Myocyte (in vitro differentiated cells): ENCODE results near the gene CDH26. TPM values are rescaled to one million over a fixed set of nuclear protein-coding genes. Genes with fewer than 3 reads are reported as not detected.
"Not testable (repeated sequence)": the region's sequence is repeated elsewhere in the genome, so short reads cannot be mapped to it uniquely, and the experiment has no call there.

ENCODE experiments used
- DNase-seq: peaks from one replicate; pipeline ENCODE4 v3.0.0-alpha.2; 2012; ENCODE audit warnings: low read depth
- total RNA-seq: library from RNA; depleted of rRNA; stranded (reverse); fragments of >200 nt; gene quantifications from 2 replicates; pipeline ENCODE4 v1.2.3, GENCODE V29; 2014

Gene CDH26
- total RNA-seq, 1 donor from 2014 or later: 0.19 TPM

GRCh38 chr20:59940956-59941294, 17.3 kb upstream of the CDH26 start:
- no peak for DNase-seq

GRCh38 chr20:59942245-59942644, 16.0 kb upstream of the CDH26 start:
- no peak for DNase-seq

- no peak for DNase-seq
Observed at GRCh38 chr20:59944726-59945125, 13.5 kb upstream of the CDH26 start.

GRCh38 chr20:59945175-59945574, 13.0 kb upstream of the CDH26 start:
- DNase-seq: no peak

- DNase-seq: no peak
Observed at GRCh38 chr20:59945731-59946130, 12.5 kb upstream of the CDH26 start.

- DNase-seq: no peak
Observed at GRCh38 chr20:59947376-59947775, 10.8 kb upstream of the CDH26 start.

- DNase-seq: no peak
Observed at GRCh38 chr20:59948212-59948611, 10.0 kb upstream of the CDH26 start.

GRCh38 chr20:59948828-59949720, 9.1 kb upstream of the CDH26 start:
- DNase-seq: peak; percentile 69

- DNase-seq: no peak
Observed at GRCh38 chr20:59949911-59950310, 8.3 kb upstream of the CDH26 start.

- no peak for DNase-seq
Observed at GRCh38 chr20:59954718-59955117, 3.5 kb upstream of the CDH26 start.

GRCh38 chr20:59955131-59955796, 3.0 kb upstream of the CDH26 start:
- DNase-seq: peak; percentile 52

- not testable (repeated sequence) for DNase-seq
Observed at GRCh38 chr20:59957568-59957967, 655 bp upstream of the CDH26 start.

- DNase-seq: no peak
Observed at GRCh38 chr20:59958626-59959025, 403 bp downstream of the CDH26 start.

- DNase-seq: no peak
Observed at GRCh38 chr20:59961423-59961822, 3.2 kb downstream of the CDH26 start.

GRCh38 chr20:59962155-59962554, 3.9 kb downstream of the CDH26 start:
- DNase-seq: no peak

- DNase-seq: no peak
Observed at GRCh38 chr20:59966428-59966827, 8.2 kb downstream of the CDH26 start.

GRCh38 chr20:59971428-59971827, 13.2 kb downstream of the CDH26 start:
- DNase-seq: no peak

GRCh38 chr20:59972037-59972801, 14.0 kb downstream of the CDH26 start:
- no peak for DNase-seq

- no peak for DNase-seq
Observed at GRCh38 chr20:59976156-59976782, 18.0 kb downstream of the CDH26 start.

- no peak for DNase-seq
Observed at GRCh38 chr20:59977086-59977485, 18.9 kb downstream of the CDH26 start.

- no peak for DNase-seq
Observed at GRCh38 chr20:59983076-59983475, 24.9 kb downstream of the CDH26 start.

GRCh38 chr20:59984541-59984940, 26.3 kb downstream of the CDH26 start:
- DNase-seq: no peak
